GM12878 (cell line): Measurements from ENCODE around the gene LMF2. TPM values are rescaled to one million over a fixed set of nuclear protein-coding genes. Genes with fewer than 3 reads are reported as not detected.
A peak's percentile ranks its signal among the peaks of the same experiment; 100 is the strongest.

Experiments used
- ATAC-seq: fragments of 200-7000 bp; cut with Tn5 transposase; 3 replicates; pipeline ENCODE4 v1.9.1; 2020; ENCODE audit warnings: mild to moderate bottlenecking, moderate library complexity
- BruUV-seq: library from RNA; stranded (reverse); fragments of 400-500 nt; replicated peaks from 2 replicates; lab custom pipeline; 2021; lab: Mats Ljungman, UMichigan
- CTCF ChIA-PET: fragments of 300-600 bp; sonication (Branson Sonifier 250); formaldehyde crosslinking; extraction: SDS; loops from one replicate; lab custom pipeline; 2021; ENCODE audit warnings: inconsistent platforms; lab: Yijun Ruan, JAX
- POLR2A ChIA-PET: fragments of 350-600 bp; formaldehyde crosslinking; extraction: SDS; loops from one replicate; lab custom pipeline; 2021; ENCODE audit warnings: inconsistent platforms; lab: Charles Lee
- RAD21 ChIA-PET: fragments of 300-600 bp; sonication (Branson Sonifier 250); formaldehyde crosslinking; loops from one replicate; lab custom pipeline; 2023; ENCODE audit warnings: antibody characterized with exemption; ENCODE audit not compliant: unreplicated experiment; lab: Charles Lee
- SMC1A ChIA-PET: fragments of 300-600 bp; sonication (Branson Sonifier 250); formaldehyde crosslinking; loops from one replicate; lab custom pipeline; 2023; ENCODE audit not compliant: unreplicated experiment, uncharacterized antibody; lab: Charles Lee
- DNase-seq: peaks from one replicate; pipeline ENCODE4 v3.0.0-alpha.2; 2011; ENCODE audit warnings: low read depth, low spot score
- FAIRE-seq: peaks from 3 replicates; lab custom pipeline; 2011; peaks lifted over from hg19 to GRCh38; lab: Jason Lieb, UNC
- H2AFZ ChIP-seq: 2 replicates; pipeline ENCODE4 v1.6.0; 2011; ENCODE audit warnings: low read depth, low read length, control low read depth; ENCODE audit not compliant: control insufficient read depth
- H3K27ac ChIP-seq: 2 replicates; pipeline ENCODE4 v1.5.1; 2011; ENCODE audit warnings: control low read depth; ENCODE audit not compliant: control insufficient read depth, insufficient read depth
- H3K27me3 ChIP-seq, 2 experiments: replicated peaks in 1 of 2; 2 replicates each; pipeline versions ENCODE4 v1.6.0 to v1.6.1; 2011; ENCODE audit warnings: low read length in 1 of 2; ENCODE audit not compliant: control insufficient read depth in 2 of 2, insufficient read depth in 2 of 2
- H3K36me3 ChIP-seq, 2 experiments: 2 replicates each; pipeline ENCODE4 v1.5.1; 2011; ENCODE audit warnings: low read length in 1 of 2; ENCODE audit not compliant: control insufficient read depth in 2 of 2, insufficient read depth in 2 of 2
- H3K4me1 ChIP-seq: 2 replicates; pipeline ENCODE4 v1.6.1; 2011; ENCODE audit warnings: mild to moderate bottlenecking, low read length, moderate library complexity, mixed read lengths; ENCODE audit not compliant: control insufficient read depth, insufficient read depth
- H3K4me2 ChIP-seq: 2 replicates; pipeline ENCODE4 v1.6.0; 2011; ENCODE audit warnings: control low read depth; ENCODE audit not compliant: control insufficient read depth, insufficient read depth
- H3K4me3 ChIP-seq: fragments of 200-600 bp; sonication (generic); 2 replicates; pipeline ENCODE4 v1.5.1; 2016
- H3K79me2 ChIP-seq: 2 replicates; pipeline ENCODE4 v1.6.0; 2011; ENCODE audit warnings: low read length; ENCODE audit not compliant: control insufficient read depth, insufficient read depth
- H3K9ac ChIP-seq: 2 replicates; pipeline ENCODE4 v1.8.0; 2011; ENCODE audit warnings: low read length, control low read depth, mixed read lengths; ENCODE audit not compliant: control insufficient read depth, insufficient read depth
- H3K9me3 ChIP-seq: replicated peaks from 3 replicates; pipeline ENCODE4 v1.5.1; 2011; ENCODE audit warnings: mild to moderate bottlenecking, low read length; ENCODE audit not compliant: control insufficient read depth, insufficient read depth
- H4K20me1 ChIP-seq: 2 replicates; pipeline ENCODE4 v1.6.0; 2011; ENCODE audit not compliant: control insufficient read depth, insufficient read depth
- CTCF ChIP-seq, 3 experiments: IDR thresholded peaks in 2 of 3; conservative IDR thresholded peaks in 1 of 3; 2 replicates each; pipeline ENCODE4 v1.5.1; 2011; ENCODE audit warnings: low read depth in 3 of 3, low read length in 3 of 3, mild to moderate bottlenecking in 3 of 3, control low read depth in 2 of 3, moderate library complexity in 2 of 3, inconsistent platforms in 1 of 3, mixed read lengths in 1 of 3; ENCODE audit not compliant: control insufficient read depth in 2 of 3, insufficient read depth in 1 of 3; ENCODE audit errors: extremely low read depth in 1 of 3
- POLR2A ChIP-seq: IDR thresholded peaks from 2 replicates; pipeline ENCODE4 v1.6.1; 2011; ENCODE audit warnings: low read depth, mild to moderate bottlenecking, low read length
- ZNF622 ChIP-seq: fragments of 450-650 bp; IDR thresholded peaks from 2 replicates; pipeline ENCODE4 v1.6.1; 2017; ENCODE audit warnings: mild to moderate bottlenecking, inconsistent platforms
- WGBS: methylation state at CpG from one replicate; pipeline ENCODE4 v1.1.6; 2016; ENCODE audit warnings: low lambda C conversion rate; ENCODE audit not compliant: insufficient replicate concordance, insufficient coverage; ENCODE audit errors: missing lambda C conversion rate; 5-methylcytosine and 5-hydroxymethylcytosine counted together
- in situ Hi-C: fragments of 300-500 bp; cut with MboI; formaldehyde crosslinking; loops from 9 replicates; pipeline ENCODE4 v1.14.3; 2018; ENCODE audit warnings: mixed read lengths
- intact Hi-C: fragments of 100-400 bp; cut with micrococcal nuclease; formaldehyde crosslinking; loops from one replicate; pipeline ENCODE4 v1.14.2; 2022; ENCODE audit not compliant: unreplicated experiment
- polyA plus RNA-seq, 11 experiments: library from polyadenylated mRNA; depleted of rRNA in 4 of 11; unstranded in 6 of 11; stranded (reverse) in 5 of 11; fragments of >200 nt; fragmentation: Nextera tagmentation in 4 of 11; fragmentation: Illumina TruSeq in 1 of 11; extraction: Ambion mirVana in 4 of 11; extraction: Trizol in 1 of 11; gene quantifications; 1 replicate in 1 of 11; 2 replicates in 10 of 11; pipeline versions ENCODE4 v1.2.1 to v1.2.3, GENCODE V29; 2011 to 2016; ENCODE audit warnings: inconsistent platforms in 2 of 11, missing spikeins in 2 of 11, low read depth in 1 of 11
- total RNA-seq, 4 experiments: library from RNA; depleted of rRNA in 3 of 4; stranded (reverse); fragments of >200 nt in 3 of 4; fragmentation: Illumina TruSeq in 1 of 4; extraction: Trizol in 1 of 4; gene quantifications; 2 replicates each; pipeline versions ENCODE4 v1.2.1 to v1.2.3, GENCODE V29; 2013 to 2021

The LMF2 gene
- total and polyA plus RNA-seq, 10 of the 15 experiments (the other 5 are each of a cell fraction or from before 2014, with no cell fraction given) = 0.08 to 57.5 (median 21.2) TPM

GRCh38 chr22:50545522-50546325 lies 38.2 kb upstream of the LMF2 start, which contains the start of gene KLHDC7B:
TSS of gene KLHDC7B (plus strand) at chr22:50545899. CDS start at chr22:50546244, 345 bp downstream.
- RAD21 ChIA-PET = interaction anchor here (0.9 to 2.6 kb wide), 3 partner anchors 11 to 20 kb away, joined by 3 to 9 read pairs (median 4); partner anchors contain the start of gene SYCE3
- H3K79me2 ChIP-seq = peaks cover 5% of the 10 kb centered on the region
- BruUV-seq = no TSS peak
- in situ Hi-C loops = no loop called here
- H3K9me3 ChIP-seq = no peaks in the 10 kb centered on the region
- TF ChIP-seq POLR2A (0 out of 2 replicates have a peak, but pooled peaks have one; percentile 10), ZNF622 (no peak), CTCF (IDR thresholded peaks at IDR 0.05 in 2 of 3, conservative IDR thresholded peaks at IDR 0.05 in 1 of 3; ENCODE audit: control insufficient read depth in 2 of 3, extremely low read depth in 1 of 3, insufficient read depth in 1 of 3, low read depth in 3 of 3, low read length in 3 of 3) (peak in 2 of 3 experiments; percentile 17 to 20; a peak in 1 of 6 replicates)
- H3K27ac ChIP-seq = peak within 1 kb of the TSS; percentile 45; the same call in 1 of the 2 replicates
- H3K4me3 ChIP-seq = no peak within 1 kb of the TSS
- H3K4me2 ChIP-seq = peak within 1 kb of the TSS; percentile 31
- H3K36me3 ChIP-seq = no peaks in the 10 kb centered on the region
- H3K9ac ChIP-seq = peak within 1 kb of the TSS; percentile 51; the same call in 1 of the 2 replicates
- SMC1A ChIA-PET = interaction anchor here (1.1 kb wide), 1 partner anchor 21 kb away, joined by 3 read pairs; no protein-coding TSS in a partner anchor
- FAIRE-seq (no peak), DNase-seq (no peak), ATAC-seq (no peak)
- peaks cover 0 to 1% of the 10 kb centered on the region in 2 experiments; a peak in 1 of 4 replicates for H3K27me3 ChIP-seq
- H2AFZ ChIP-seq = no peak within 1 kb of the TSS
- WGBS = 83% methylated on average over 10 of the region's 10 CpGs
- CTCF ChIA-PET = interaction anchor here (0.9 to 2.4 kb wide), 4 partner anchors 12 to 75 kb away, joined by 3 to 13 read pairs (median 6); partner anchors contain the start of genes SCO2 and SYCE3
- POLR2A ChIA-PET = interaction anchor here (1.0 to 2.1 kb wide), 6 partner anchors 11 to 38 kb away, joined by 3 to 15 read pairs (median 5); partner anchors contain the start of genes LMF2, SCO2, SYCE3 and TYMP
- H4K20me1 ChIP-seq = no peaks in the 10 kb centered on the region
- intact Hi-C loops = no loop called here
- peaks cover 37% of the 10 kb centered on the region for H3K4me1 ChIP-seq
